Thyroid gland (tissue), 4 donors: ENCODE measurements around the gene IQSEC1.

ENCODE experiments used
- CTCF ChIP-seq, 6 experiments: fragments of 200-600 bp in 3 of 6; fragments of 450-650 bp in 3 of 6; sonication (generic) in 3 of 6; IDR thresholded peaks; one replicate each; pipeline ENCODE4 v1.5.1; 2016 to 2019; ENCODE audit warnings: antibody characterized with exemption in 6 of 6, mild to moderate bottlenecking in 2 of 6, inconsistent platforms in 1 of 6, moderate library complexity in 1 of 6
- POLR2A ChIP-seq, 2 donors: fragments of 450-650 bp; IDR thresholded peaks; one replicate each; pipeline ENCODE4 v1.6.1; 2017; ENCODE audit warnings: antibody characterized with exemption in 2 of 2, mild to moderate bottlenecking in 2 of 2, moderate library complexity in 1 of 2

- no peak for TF ChIP-seq CTCF (IDR thresholded peaks at IDR 0.05)
- TF ChIP-seq POLR2A (IDR thresholded peaks at IDR 0.05): peak in 1 of 2 donors; percentile 26
Measured at GRCh38 chr3:13016083-13016720, 57.0 kb downstream of the IQSEC1 start.
